ENCODE results near the gene ARHGAP10. TPM values are rescaled to one million over a fixed set of nuclear protein-coding genes. Genes with fewer than 3 reads are reported as not detected.
A peak's percentile ranks its signal among the peaks of the same experiment; 100 is the strongest.

Gene ARHGAP10
- total RNA-seq, 2 experiments from 2014 or later: 0.11 TPM; not detected in 1

DNA sequence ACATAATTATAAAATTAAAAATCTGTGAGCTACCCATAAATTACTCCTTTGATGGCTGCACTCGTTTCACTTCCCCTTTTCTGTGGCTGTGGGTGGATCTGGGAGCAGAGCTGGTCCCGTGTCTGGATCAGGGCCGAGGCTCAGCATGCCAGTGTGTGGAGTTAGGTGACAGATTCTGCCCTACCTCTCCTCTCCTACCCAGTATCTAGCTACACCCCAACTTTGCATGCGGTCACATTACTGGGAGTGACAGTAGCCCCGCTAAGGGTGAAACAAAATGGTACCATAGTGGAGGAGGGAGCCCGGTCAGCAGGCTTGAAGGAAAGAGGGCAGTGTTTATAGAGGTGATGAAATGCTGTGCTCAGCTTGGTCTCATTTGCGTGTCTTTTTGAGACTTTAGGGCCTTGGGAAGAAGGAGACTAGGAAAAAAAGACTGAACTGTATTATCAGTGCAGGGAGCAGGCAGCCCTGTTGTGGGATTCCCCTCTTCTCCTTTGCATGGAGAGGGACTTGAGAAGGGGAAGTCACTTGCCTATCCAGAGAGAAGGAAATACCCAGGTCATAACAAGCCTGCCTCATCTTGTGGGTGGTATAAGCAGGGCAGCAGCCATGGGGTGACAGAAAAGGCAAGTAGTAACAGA is 48.4 kb downstream of the ARHGAP10 start:
- Histone ChIP-seq H3K9me3 (ENCODE audit: low read length) (no peaks in the 10 kb centered on the region), H3K4me2 (ENCODE audit: low read length) (no peak overlapping the region), H3K4me3 (ENCODE audit: low read depth, low read length, poor library complexity, severe bottlenecking) (no peak overlapping the region), H3K4me1 (ENCODE audit: insufficient read depth, low read length, poor library complexity, severe bottlenecking) (no peaks in the 10 kb centered on the region), H2AFZ (ENCODE audit: low read length) (no peak overlapping the region), H4K20me1 (ENCODE audit: insufficient read depth, low read length) (no peaks in the 10 kb centered on the region), H3K79me2 (ENCODE audit: insufficient read depth, low read depth, low read length) (no peaks in the 10 kb centered on the region), H3K9me2 (ENCODE audit: insufficient read depth, low read length) (no peaks in the 10 kb centered on the region), H3K27ac (ENCODE audit: low read depth, low read length, poor library complexity, severe bottlenecking) (no peak overlapping the region), H3K36me3 (ENCODE audit: insufficient read depth, low read length) (no peaks in the 10 kb centered on the region)
- intact Hi-C loops (cut with micrococcal nuclease; ENCODE audit: unreplicated experiment): no loop called here
- TF ChIP-seq EZH2phosphoT487 (IDR thresholded peaks at IDR 0.05; ENCODE audit: borderline replicate concordance, low read depth, low read length): no peak
- TF ChIP-seq, protein P1, sequence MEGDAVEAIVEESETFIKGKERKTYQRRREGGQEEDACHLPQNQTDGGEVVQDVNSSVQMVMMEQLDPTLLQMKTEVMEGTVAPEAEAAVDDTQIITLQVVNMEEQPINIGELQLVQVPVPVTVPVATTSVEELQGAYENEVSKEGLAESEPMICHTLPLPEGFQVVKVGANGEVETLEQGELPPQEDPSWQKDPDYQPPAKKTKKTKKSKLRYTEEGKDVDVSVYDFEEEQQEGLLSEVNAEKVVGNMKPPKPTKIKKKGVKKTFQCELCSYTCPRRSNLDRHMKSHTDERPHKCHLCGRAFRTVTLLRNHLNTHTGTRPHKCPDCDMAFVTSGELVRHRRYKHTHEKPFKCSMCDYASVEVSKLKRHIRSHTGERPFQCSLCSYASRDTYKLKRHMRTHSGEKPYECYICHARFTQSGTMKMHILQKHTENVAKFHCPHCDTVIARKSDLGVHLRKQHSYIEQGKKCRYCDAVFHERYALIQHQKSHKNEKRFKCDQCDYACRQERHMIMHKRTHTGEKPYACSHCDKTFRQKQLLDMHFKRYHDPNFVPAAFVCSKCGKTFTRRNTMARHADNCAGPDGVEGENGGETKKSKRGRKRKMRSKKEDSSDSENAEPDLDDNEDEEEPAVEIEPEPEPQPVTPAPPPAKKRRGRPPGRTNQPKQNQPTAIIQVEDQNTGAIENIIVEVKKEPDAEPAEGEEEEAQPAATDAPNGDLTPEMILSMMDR (conservative IDR thresholded peaks at IDR 0.05; ENCODE audit: low read length): no peak
- POLR2A ChIA-PET: interaction anchor here (0.9 to 1.8 kb wide), 2 partner anchors 8 to 9 kb away, joined by 3 to 4 read pairs; no protein-coding TSS in a partner anchor
- DNase-seq (ENCODE audit: low spot score): no peak
- BruUV-seq (replicated peaks): no TSS peak
- CTCF ChIA-PET (ENCODE audit: unreplicated experiment): no interaction called here

DNA sequence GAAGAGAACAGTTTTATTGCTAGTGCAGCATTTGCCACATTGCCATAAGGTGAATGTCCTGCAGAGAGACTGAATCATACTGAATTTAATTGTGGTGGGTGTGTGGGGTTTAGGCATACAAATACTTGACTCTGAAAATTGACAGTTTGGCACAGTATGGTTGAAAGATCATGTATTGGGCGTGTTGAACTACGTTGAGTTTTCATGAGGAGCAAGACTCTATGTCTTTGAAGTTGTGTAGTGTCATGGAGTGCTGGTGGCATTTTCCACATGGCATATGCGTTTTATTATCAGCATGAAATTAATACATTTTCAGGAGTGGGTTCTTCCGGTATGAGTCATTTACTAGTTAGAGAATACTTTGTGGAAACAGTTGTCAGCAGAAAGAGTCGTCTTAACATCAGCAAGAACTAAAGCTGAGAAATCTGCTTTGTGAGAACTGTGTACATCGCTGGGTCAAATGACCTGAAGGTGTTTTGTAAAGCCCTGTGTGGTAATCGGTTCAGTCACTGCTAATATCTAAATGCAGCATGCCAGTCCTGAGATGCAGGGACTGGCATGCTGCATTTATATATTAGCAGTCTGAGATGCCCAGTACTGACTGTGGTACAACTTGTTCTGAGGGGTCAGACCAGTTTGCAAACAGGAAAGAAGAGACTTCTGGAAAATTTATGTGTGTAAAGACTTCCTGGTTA is 50.3 kb downstream of the ARHGAP10 start:
- TF ChIP-seq, protein P1 (conservative IDR thresholded peaks at IDR 0.05; ENCODE audit: low read length): no peak
- TF ChIP-seq EZH2phosphoT487 (IDR thresholded peaks at IDR 0.05; ENCODE audit: borderline replicate concordance, low read depth, low read length): no peak
- intact Hi-C loops (cut with micrococcal nuclease; ENCODE audit: unreplicated experiment): no loop called here
- Histone ChIP-seq H3K4me3 (ENCODE audit: low read depth, low read length, poor library complexity, severe bottlenecking) (no peak overlapping the region), H3K36me3 (ENCODE audit: insufficient read depth, low read length) (no peaks in the 10 kb centered on the region), H3K9me3 (ENCODE audit: low read length) (no peaks in the 10 kb centered on the region), H2AFZ (ENCODE audit: low read length) (no peak overlapping the region), H3K79me2 (ENCODE audit: insufficient read depth, low read depth, low read length) (no peaks in the 10 kb centered on the region), H3K27ac (ENCODE audit: low read depth, low read length, poor library complexity, severe bottlenecking) (no peak overlapping the region), H3K4me1 (ENCODE audit: insufficient read depth, low read length, poor library complexity, severe bottlenecking) (no peaks in the 10 kb centered on the region), H4K20me1 (ENCODE audit: insufficient read depth, low read length) (no peaks in the 10 kb centered on the region), H3K9me2 (ENCODE audit: insufficient read depth, low read length) (no peaks in the 10 kb centered on the region), H3K4me2 (ENCODE audit: low read length) (no peak overlapping the region)
- no TSS peak for BruUV-seq (replicated peaks)
- ChIA-PET CTCF (ENCODE audit: unreplicated experiment) (no interaction called here), POLR2A (no interaction called here)
- DNase-seq (ENCODE audit: low spot score): no peak

DNA sequence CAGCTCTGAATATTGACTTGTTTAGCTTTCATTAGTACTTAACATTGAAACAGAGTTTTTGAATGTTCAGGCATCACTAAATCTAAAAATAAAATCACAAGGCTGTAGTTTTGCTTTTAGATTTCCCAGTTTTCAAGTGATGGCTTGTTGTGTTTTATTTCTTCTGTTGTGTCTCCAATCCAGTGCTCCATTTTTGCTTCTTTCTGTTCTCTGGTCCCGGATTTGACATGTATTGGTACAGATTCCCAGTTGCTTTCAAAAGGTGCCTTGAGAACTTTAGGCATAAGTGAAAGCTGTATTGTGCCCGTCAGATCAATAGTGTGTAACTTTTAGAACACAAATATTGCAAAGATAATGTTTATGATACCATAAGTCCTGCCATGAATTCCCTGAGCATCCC is 53.2 kb downstream of the ARHGAP10 start:
- DNase-seq (ENCODE audit: low spot score): no peak
- H3K9me3 ChIP-seq (ENCODE audit: low read length): no peaks in the 10 kb centered on the region
- no peak overlapping the region for H3K4me3 ChIP-seq (ENCODE audit: low read depth, low read length, poor library complexity, severe bottlenecking)
- ChIA-PET POLR2A (interaction anchor here (0.6 to 1.2 kb wide), 4 partner anchors 11 to 58 kb away, joined by 3 to 7 read pairs (median 4); no protein-coding TSS in a partner anchor), CTCF (ENCODE audit: unreplicated experiment) (no interaction called here)
- no peak overlapping the region for H3K4me2 ChIP-seq (ENCODE audit: low read length)
- no peaks in the 10 kb centered on the region for H3K9me2 ChIP-seq (ENCODE audit: insufficient read depth, low read length)
- TF ChIP-seq, protein P1 (conservative IDR thresholded peaks at IDR 0.05; ENCODE audit: low read length): no peak
- no peak for TF ChIP-seq EZH2phosphoT487 (IDR thresholded peaks at IDR 0.05; ENCODE audit: borderline replicate concordance, low read depth, low read length)
- no peaks in the 10 kb centered on the region for H3K36me3 ChIP-seq (ENCODE audit: insufficient read depth, low read length)
- H3K4me1 ChIP-seq (ENCODE audit: insufficient read depth, low read length, poor library complexity, severe bottlenecking): no peaks in the 10 kb centered on the region
- H3K27ac ChIP-seq (ENCODE audit: low read depth, low read length, poor library complexity, severe bottlenecking): no peak overlapping the region
- no peaks in the 10 kb centered on the region for H3K79me2 ChIP-seq (ENCODE audit: insufficient read depth, low read depth, low read length)
- BruUV-seq (replicated peaks): no TSS peak
- intact Hi-C loops (cut with micrococcal nuclease; ENCODE audit: unreplicated experiment): no loop called here
- H2AFZ ChIP-seq (ENCODE audit: low read length): peak overlapping the region; percentile 24; the same call in 1 of the 2 replicates
- H4K20me1 ChIP-seq (ENCODE audit: insufficient read depth, low read length): no peaks in the 10 kb centered on the region
